H1 (cell line): ENCODE data around the gene VGLL4.

ENCODE experiments used
- BCL11A ChIP-seq, 2 experiments: IDR thresholded peaks; one replicate each; pipeline ENCODE4 v1.6.1; 2011; ENCODE audit warnings: low read depth in 2 of 2, low read length in 2 of 2, mild to moderate bottlenecking in 2 of 2
- JUN ChIP-seq: IDR thresholded peaks from 2 replicates; pipeline ENCODE4 v1.6.1; 2011; ENCODE audit warnings: low read depth, mild to moderate bottlenecking, improper control_type of control experiment, low read length
- POLR2A ChIP-seq, 2 experiments: IDR thresholded peaks; 1 replicate in 1 of 2; 2 replicates in 1 of 2; pipeline ENCODE4 v1.6.1; 2011; ENCODE audit warnings: low read depth in 2 of 2, low read length in 2 of 2, mild to moderate bottlenecking in 2 of 2; ENCODE audit errors: control extremely low read depth in 1 of 2
- RAD21 ChIP-seq, 2 experiments: IDR thresholded peaks in 1 of 2; conservative IDR thresholded peaks in 1 of 2; 2 replicates each; pipeline ENCODE4 v1.6.1; 2011; ENCODE audit warnings: low read depth in 2 of 2, low read length in 2 of 2, improper control_type of control experiment in 1 of 2, inconsistent platforms in 1 of 2, mild to moderate bottlenecking in 1 of 2, moderate library complexity in 1 of 2
- RBBP5 ChIP-seq: IDR thresholded peaks from 2 replicates; pipeline ENCODE4 v1.7.1; 2012; ENCODE audit warnings: low read depth, mild to moderate bottlenecking, inconsistent platforms, low read length, moderate library complexity, borderline replicate concordance
- RNF2 ChIP-seq: fragments of 200-900, 300-1000 bp; sonication (generic); IDR thresholded peaks from 2 replicates; pipeline ENCODE4 v1.7.1; 2016; ENCODE audit warnings: borderline replicate concordance, low read depth, mild to moderate bottlenecking, antibody characterized with exemption, low read length; ENCODE audit not compliant: poor library complexity, severe bottlenecking; ENCODE audit errors: missing control alignments
- SIN3A ChIP-seq, 2 experiments: IDR thresholded peaks in 1 of 2; conservative IDR thresholded peaks in 1 of 2; 2 replicates each; pipeline ENCODE4 v1.6.1; 2011 to 2012; ENCODE audit warnings: low read length in 2 of 2, improper control_type of control experiment in 1 of 2, low read depth in 1 of 2, mild to moderate bottlenecking in 1 of 2
- TEAD4 ChIP-seq: IDR thresholded peaks from 2 replicates; pipeline ENCODE4 v1.6.1; 2012; ENCODE audit warnings: low read depth, low read length, inconsistent platforms, mixed read lengths
- TF ChIP-seq, protein P1 (sequence below), 3 experiments: IDR thresholded peaks; 1 replicate in 2 of 3; 2 replicates in 1 of 3; pipeline versions ENCODE4 v1.5.1 to v1.6.1; 2011; ENCODE audit warnings: low read length in 3 of 3, mild to moderate bottlenecking in 3 of 3, inconsistent platforms in 2 of 3, low read depth in 1 of 3, moderate library complexity in 1 of 3; ENCODE audit not compliant: insufficient read depth in 1 of 3; ENCODE audit errors: control extremely low read depth in 1 of 3

DNA sequence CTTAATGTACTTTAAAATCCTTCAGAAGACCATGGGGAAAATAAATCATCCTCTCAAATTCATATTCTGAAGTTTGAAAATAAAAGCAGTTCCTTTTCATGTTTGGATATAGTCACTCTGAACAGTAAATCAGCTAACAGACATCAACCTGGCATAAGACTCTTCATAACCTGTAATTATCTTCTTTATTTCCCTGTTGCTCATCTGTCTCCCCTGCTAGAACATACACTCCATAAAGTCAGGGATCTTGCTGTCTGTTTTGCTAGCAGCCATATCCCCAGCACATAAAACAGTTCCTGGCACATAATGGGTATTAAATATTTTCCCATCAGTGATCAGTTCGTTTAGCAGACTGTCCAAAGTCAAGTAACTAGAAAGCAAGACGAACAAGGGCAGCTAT is 11.2 kb downstream of the VGLL4 start:
- TF ChIP-seq SIN3A (conservative IDR thresholded peaks at IDR 0.05 in 1 of 2, IDR thresholded peaks at IDR 0.05 in 1 of 2; ENCODE audit: low read depth in 1 of 2, low read length in 2 of 2), result no peak
- TF ChIP-seq RBBP5, result no peak
- TF ChIP-seq, protein P1, sequence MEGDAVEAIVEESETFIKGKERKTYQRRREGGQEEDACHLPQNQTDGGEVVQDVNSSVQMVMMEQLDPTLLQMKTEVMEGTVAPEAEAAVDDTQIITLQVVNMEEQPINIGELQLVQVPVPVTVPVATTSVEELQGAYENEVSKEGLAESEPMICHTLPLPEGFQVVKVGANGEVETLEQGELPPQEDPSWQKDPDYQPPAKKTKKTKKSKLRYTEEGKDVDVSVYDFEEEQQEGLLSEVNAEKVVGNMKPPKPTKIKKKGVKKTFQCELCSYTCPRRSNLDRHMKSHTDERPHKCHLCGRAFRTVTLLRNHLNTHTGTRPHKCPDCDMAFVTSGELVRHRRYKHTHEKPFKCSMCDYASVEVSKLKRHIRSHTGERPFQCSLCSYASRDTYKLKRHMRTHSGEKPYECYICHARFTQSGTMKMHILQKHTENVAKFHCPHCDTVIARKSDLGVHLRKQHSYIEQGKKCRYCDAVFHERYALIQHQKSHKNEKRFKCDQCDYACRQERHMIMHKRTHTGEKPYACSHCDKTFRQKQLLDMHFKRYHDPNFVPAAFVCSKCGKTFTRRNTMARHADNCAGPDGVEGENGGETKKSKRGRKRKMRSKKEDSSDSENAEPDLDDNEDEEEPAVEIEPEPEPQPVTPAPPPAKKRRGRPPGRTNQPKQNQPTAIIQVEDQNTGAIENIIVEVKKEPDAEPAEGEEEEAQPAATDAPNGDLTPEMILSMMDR (IDR thresholded peaks at IDR 0.05; ENCODE audit: control extremely low read depth in 1 of 3, insufficient read depth in 1 of 3, low read depth in 1 of 3, low read length in 3 of 3), result no peak
- TF ChIP-seq TEAD4, result no peak
- no peak for TF ChIP-seq RNF2
- no peak for TF ChIP-seq JUN
- TF ChIP-seq RAD21 (IDR thresholded peaks at IDR 0.05 in 1 of 2, conservative IDR thresholded peaks at IDR 0.05 in 1 of 2; ENCODE audit: low read depth in 2 of 2, low read length in 2 of 2), result no peak
- TF ChIP-seq BCL11A (IDR thresholded peaks at IDR 0.05; ENCODE audit: low read depth in 2 of 2, low read length in 2 of 2), result no peak
- no peak for TF ChIP-seq POLR2A (IDR thresholded peaks at IDR 0.05; ENCODE audit: control extremely low read depth in 1 of 2, low read depth in 2 of 2, low read length in 2 of 2)
